HepG2 (cell line): ENCODE results near the gene OR10S1. TPM values are rescaled to one million over a fixed set of nuclear protein-coding genes. Genes with fewer than 3 reads are reported as not detected.

Experiments used
- ATAC-seq: fragments of 200-7000 bp; cut with Tn5 transposase; 3 replicates; pipeline ENCODE4 v1.9.1; 2020; ENCODE audit warnings: mild to moderate bottlenecking, moderate library complexity
- BruUV-seq: library from RNA; stranded (reverse); fragments of 400-500 nt; replicated peaks from 2 replicates; lab custom pipeline; 2021; lab: Mats Ljungman, UMichigan
- CTCF ChIA-PET: fragments of 300-600 bp; formaldehyde crosslinking; extraction: SDS; loops from one replicate; lab custom pipeline; 2021; ENCODE audit warnings: low total read pairs, inconsistent platforms, low intra/inter-chr PET ratio; lab: Yijun Ruan, JAX
- POLR2A ChIA-PET: fragments of 350-600 bp; sonication (Branson Sonifier 250); formaldehyde crosslinking; loops from one replicate; lab custom pipeline; 2020; ENCODE audit warnings: antibody characterized with exemption, inconsistent platforms; lab: Yijun Ruan, JAX
- DNase-seq: peaks from one replicate; pipeline ENCODE4 v3.0.0-alpha.2; 2015; ENCODE audit warnings: low spot score
- FAIRE-seq: peaks from 3 replicates; lab custom pipeline; 2011; peaks lifted over from hg19 to GRCh38; lab: Jason Lieb, UNC
- H2AFZ ChIP-seq: one replicate; pipeline ENCODE4 v1.6.1; 2011; ENCODE audit warnings: low read length, inconsistent platforms
- H3K27ac ChIP-seq: fragments of 300-600 bp; 3 replicates; pipeline ENCODE4 v1.8.0; 2011; ENCODE audit warnings: mixed run types, mild to moderate bottlenecking, mixed read lengths, low read length, inconsistent platforms; ENCODE audit not compliant: insufficient read depth; ENCODE audit errors: extremely low read length
- H3K27me3 ChIP-seq, 2 experiments: fragments of 200-600 bp in 1 of 2; 2 replicates in 1 of 2; 3 replicates in 1 of 2; pipeline versions ENCODE4 v1.6.0 to v1.8.0; 2011; ENCODE audit warnings: low read length in 2 of 2, mild to moderate bottlenecking in 2 of 2, moderate library complexity in 2 of 2, inconsistent platforms in 1 of 2; ENCODE audit not compliant: insufficient read depth in 2 of 2, control insufficient read depth in 1 of 2
- H3K36me3 ChIP-seq, 2 experiments: fragments of 200-600 bp in 1 of 2; replicated peaks in 1 of 2; 2 replicates in 1 of 2; 3 replicates in 1 of 2; pipeline versions ENCODE4 v1.5.1 to v1.8.0; 2011; ENCODE audit warnings: low read length in 2 of 2, inconsistent platforms in 1 of 2; ENCODE audit not compliant: insufficient read depth in 2 of 2, control insufficient read depth in 1 of 2
- H3K4me1 ChIP-seq: 2 replicates; pipeline ENCODE4 v1.5.1; 2012; ENCODE audit warnings: low read length, inconsistent platforms; ENCODE audit not compliant: insufficient read depth
- H3K4me2 ChIP-seq: 2 replicates; pipeline ENCODE4 v1.6.0; 2011; ENCODE audit warnings: low read depth, low read length, inconsistent platforms
- H3K4me3 ChIP-seq, 3 experiments: fragments of 200-600 bp in 1 of 3; sonication (generic), shearing (Covaris generic) in 1 of 3; replicated peaks in 1 of 3; 2 replicates each; pipeline ENCODE4 v1.5.1; 2011 to 2016; ENCODE audit warnings: low read length in 3 of 3, inconsistent platforms in 2 of 3, low read depth in 2 of 3, mild to moderate bottlenecking in 2 of 3, control low read depth in 1 of 3, mixed read lengths in 1 of 3; ENCODE audit not compliant: insufficient read depth in 1 of 3
- H3K79me2 ChIP-seq: one replicate; pipeline ENCODE4 v1.6.1; 2011; ENCODE audit warnings: low read length, inconsistent platforms; ENCODE audit not compliant: insufficient read depth
- H3K9ac ChIP-seq: 2 replicates; pipeline ENCODE4 v1.6.0; 2011; ENCODE audit warnings: mild to moderate bottlenecking, low read depth, low read length, inconsistent platforms; ENCODE audit not compliant: insufficient read depth
- H3K9me3 ChIP-seq: 2 replicates; pipeline ENCODE4 v1.5.1; 2012; ENCODE audit warnings: mild to moderate bottlenecking, low read length
- H4K20me1 ChIP-seq: 2 replicates; pipeline ENCODE4 v1.6.0; 2011; ENCODE audit warnings: inconsistent platforms, mild to moderate bottlenecking, low read length, moderate library complexity; ENCODE audit not compliant: insufficient read depth
- MYNN ChIP-seq: sonication (generic); formaldehyde crosslinking; IDR thresholded peaks from 2 replicates; pipeline ENCODE4 v1.4.0; 2020; ENCODE audit warnings: mild to moderate bottlenecking, low read depth, missing genetic modification reagents
- TAF15 ChIP-seq: fragments of 200-400 bp; formaldehyde crosslinking; IDR thresholded peaks from one replicate; pipeline ENCODE4 v1.6.1; 2018; ENCODE audit warnings: mild to moderate bottlenecking, low read depth, low read length; ENCODE audit not compliant: poor library complexity, severe bottlenecking
- TCF7L2 ChIP-seq: IDR thresholded peaks from 2 replicates; pipeline ENCODE4 v1.6.1; 2011; ENCODE audit warnings: mild to moderate bottlenecking, low read depth, low read length, moderate library complexity
- THAP11 ChIP-seq: IDR thresholded peaks from 2 replicates; pipeline ENCODE4 v1.6.1; 2016; ENCODE audit warnings: missing biosample characterization, missing genetic modification reagents
- USF2 ChIP-seq, 2 experiments: sonication (generic) in 1 of 2; formaldehyde crosslinking in 1 of 2; IDR thresholded peaks; 2 replicates each; pipeline versions ENCODE4 v1.5.1 to v1.6.1; 2011 to 2020; ENCODE audit warnings: borderline replicate concordance in 1 of 2, low read depth in 1 of 2, low read length in 1 of 2, mild to moderate bottlenecking in 1 of 2, missing genetic modification reagents in 1 of 2, moderate library complexity in 1 of 2
- XRCC5 ChIP-seq: fragments of 200-400 bp; formaldehyde crosslinking; optimal IDR thresholded peaks from 2 replicates; pipeline ENCODE3; 2017; ENCODE audit warnings: mild to moderate bottlenecking, low read length
- ZNF281 ChIP-seq: sonication (generic); formaldehyde crosslinking; IDR thresholded peaks from 2 replicates; pipeline ENCODE4 v1.4.0; 2020; ENCODE audit warnings: missing genetic modification reagents, borderline replicate concordance
- ZNF674 ChIP-seq: sonication (generic); formaldehyde crosslinking; IDR thresholded peaks from 2 replicates; pipeline ENCODE4 v1.5.0; 2020; ENCODE audit warnings: low read depth, mild to moderate bottlenecking, missing genetic modification reagents
- ZNF687 ChIP-seq: sonication (generic); formaldehyde crosslinking; IDR thresholded peaks from 2 replicates; pipeline ENCODE4 v1.5.1; 2020; ENCODE audit warnings: mild to moderate bottlenecking, missing genetic modification reagents, moderate library complexity
- WGBS: methylation state at CpG from one replicate; pipeline ENCODE4 v1.1.6; 2017; ENCODE audit warnings: low lambda C conversion rate; 5-methylcytosine and 5-hydroxymethylcytosine counted together
- in situ Hi-C: cut with HindIII; loops from 2 replicates; pipeline ENCODE4 v1.10.0; 2017; ENCODE audit warnings: low pct_unique_long_range_greater_than_20kb; ENCODE audit not compliant: extremely low pct_ligation_motif_present
- intact Hi-C: fragments of 100-400 bp; cut with micrococcal nuclease; formaldehyde crosslinking; loops from one replicate; pipeline ENCODE4 v1.10.0; 2022; ENCODE audit not compliant: unreplicated experiment
- polyA plus RNA-seq, 8 experiments: library from polyadenylated mRNA; depleted of rRNA in 3 of 8; stranded (reverse) in 7 of 8; unstranded in 1 of 8; fragments of >200 nt; fragmentation: Illumina TruSeq in 4 of 8; extraction: Trizol in 4 of 8; gene quantifications; 2 replicates each; pipeline versions ENCODE4 v1.2.1 to v1.2.3, GENCODE V29; 2011 to 2016; ENCODE audit warnings: low read depth in 4 of 8, missing spikeins in 1 of 8, mixed read lengths in 1 of 8; ENCODE audit not compliant: insufficient read depth in 1 of 8
- total RNA-seq, 5 experiments: library from RNA; depleted of rRNA; stranded (reverse); fragments of >200 nt; fragmentation: Illumina TruSeq; extraction: Trizol; gene quantifications; 2 replicates each; pipeline ENCODE4 v1.2.3, GENCODE V29; 2016; ENCODE audit warnings: low read depth in 1 of 5

The OR10S1 gene
- total and polyA plus RNA-seq, 2 of the 13 experiments (the other 11 are each of a cell fraction or from before 2014, with no cell fraction given), result not detected

- H3K4me3 ChIP-seq, result no peak overlapping the region
- DNase-seq (no peak), FAIRE-seq (no peak), ATAC-seq (no peak)
- H3K9me3 ChIP-seq, result peaks cover 18% of the 10 kb centered on the region
- no peaks in the 10 kb centered on the region for H3K4me1 ChIP-seq
- intact Hi-C loops (no loop called here), in situ Hi-C loops (no loop called here)
- no peak overlapping the region for H3K4me2 ChIP-seq
- no peaks in the 10 kb centered on the region for H3K79me2 ChIP-seq
- CTCF ChIA-PET, result no interaction called here
- no peak overlapping the region for H3K27ac ChIP-seq
- TF ChIP-seq MYNN (CRISPR knock-in tag) (no peak), ZNF281 (no peak), ZNF687 (CRISPR knock-in tag) (no peak), XRCC5 (no peak), TAF15 (no peak), USF2 (IDR thresholded peaks at IDR 0.05; ENCODE audit: low read depth, low read length) (no peak), USF2 (CRISPR knock-in tag; IDR thresholded peaks at IDR 0.05; ENCODE audit: borderline replicate concordance) (no peak), THAP11 (CRISPR knock-in tag) (no peak), ZNF674 (no peak), TCF7L2 (no peak)
- no peak overlapping the region for H3K9ac ChIP-seq
- BruUV-seq, result no TSS peak
- H4K20me1 ChIP-seq, result no peaks in the 10 kb centered on the region
- H3K36me3 ChIP-seq, result no peaks in the 10 kb centered on the region
- WGBS, result 0% methylated on average over 1 of the region's 1 CpG
- H3K27me3 ChIP-seq, result no peaks in the 10 kb centered on the region
- H2AFZ ChIP-seq, result no peak overlapping the region
- POLR2A ChIA-PET, result no interaction called here
Measured at GRCh38 chr11:123945132-123945531, 32.4 kb downstream of the OR10S1 start.
